Esophagus squamous epithelium (tissue), 4 donors: Measurements from ENCODE around the gene JAK3.

Experiments
- POLR2A ChIP-seq, 4 donors: fragments of 450-650 bp; IDR thresholded peaks; one replicate each; pipeline ENCODE4 v1.6.1; 2017; ENCODE audit warnings: antibody characterized with exemption in 4 of 4, mild to moderate bottlenecking in 4 of 4, moderate library complexity in 3 of 4
- TF ChIP-seq, protein P1 (sequence below), 6 experiments: fragments of 450-650 bp in 4 of 6; fragments of 200-600 bp in 2 of 6; sonication (generic) in 2 of 6; IDR thresholded peaks; one replicate each; pipeline ENCODE4 v1.5.1; 2016 to 2019; ENCODE audit warnings: antibody characterized with exemption in 6 of 6, mild to moderate bottlenecking in 4 of 6, moderate library complexity in 4 of 6

- TF ChIP-seq, protein P1, sequence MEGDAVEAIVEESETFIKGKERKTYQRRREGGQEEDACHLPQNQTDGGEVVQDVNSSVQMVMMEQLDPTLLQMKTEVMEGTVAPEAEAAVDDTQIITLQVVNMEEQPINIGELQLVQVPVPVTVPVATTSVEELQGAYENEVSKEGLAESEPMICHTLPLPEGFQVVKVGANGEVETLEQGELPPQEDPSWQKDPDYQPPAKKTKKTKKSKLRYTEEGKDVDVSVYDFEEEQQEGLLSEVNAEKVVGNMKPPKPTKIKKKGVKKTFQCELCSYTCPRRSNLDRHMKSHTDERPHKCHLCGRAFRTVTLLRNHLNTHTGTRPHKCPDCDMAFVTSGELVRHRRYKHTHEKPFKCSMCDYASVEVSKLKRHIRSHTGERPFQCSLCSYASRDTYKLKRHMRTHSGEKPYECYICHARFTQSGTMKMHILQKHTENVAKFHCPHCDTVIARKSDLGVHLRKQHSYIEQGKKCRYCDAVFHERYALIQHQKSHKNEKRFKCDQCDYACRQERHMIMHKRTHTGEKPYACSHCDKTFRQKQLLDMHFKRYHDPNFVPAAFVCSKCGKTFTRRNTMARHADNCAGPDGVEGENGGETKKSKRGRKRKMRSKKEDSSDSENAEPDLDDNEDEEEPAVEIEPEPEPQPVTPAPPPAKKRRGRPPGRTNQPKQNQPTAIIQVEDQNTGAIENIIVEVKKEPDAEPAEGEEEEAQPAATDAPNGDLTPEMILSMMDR (IDR thresholded peaks at IDR 0.05): no peak
- TF ChIP-seq POLR2A (IDR thresholded peaks at IDR 0.05): no peak
Measured at GRCh38 chr19:17817668-17818363, 30.0 kb downstream of the JAK3 start.
